NCI-H2171 (cell line): Measurements from ENCODE around the gene C6orf15.
"Not testable (repeated sequence)": the region's sequence is repeated elsewhere in the genome, so short reads cannot be mapped to it uniquely, and the experiment has no call there.

Experiments used
- DNase-seq: peaks from one replicate; lab custom pipeline; 2025; lab: John Stamatoyannopoulos, UW

The C6orf15 gene

GRCh38 chr6:31067891-31068668 lies 44.3 kb downstream of the C6orf15 start:
- DNase-seq, result not testable (repeated sequence)

- not testable (repeated sequence) for DNase-seq
Measured at GRCh38 chr6:31067028-31067427, 45.3 kb downstream of the C6orf15 start.

GRCh38 chr6:31065556-31065955 lies 46.8 kb downstream of the C6orf15 start:
- DNase-seq, result no peak

- DNase-seq, result no peak
Measured at GRCh38 chr6:31063906-31064435, 48.4 kb downstream of the C6orf15 start.
